ENCODE measurements around the gene QRICH2. TPM values are rescaled to one million over a fixed set of nuclear protein-coding genes. Genes with fewer than 3 reads are reported as not detected.

QRICH2 gene
- total and polyA plus RNA-seq, 10 of the 15 experiments (the other 5 are each of a cell fraction or from before 2014, with no cell fraction given) = 0.04 to 0.72 (median 0.25) TPM

DNA sequence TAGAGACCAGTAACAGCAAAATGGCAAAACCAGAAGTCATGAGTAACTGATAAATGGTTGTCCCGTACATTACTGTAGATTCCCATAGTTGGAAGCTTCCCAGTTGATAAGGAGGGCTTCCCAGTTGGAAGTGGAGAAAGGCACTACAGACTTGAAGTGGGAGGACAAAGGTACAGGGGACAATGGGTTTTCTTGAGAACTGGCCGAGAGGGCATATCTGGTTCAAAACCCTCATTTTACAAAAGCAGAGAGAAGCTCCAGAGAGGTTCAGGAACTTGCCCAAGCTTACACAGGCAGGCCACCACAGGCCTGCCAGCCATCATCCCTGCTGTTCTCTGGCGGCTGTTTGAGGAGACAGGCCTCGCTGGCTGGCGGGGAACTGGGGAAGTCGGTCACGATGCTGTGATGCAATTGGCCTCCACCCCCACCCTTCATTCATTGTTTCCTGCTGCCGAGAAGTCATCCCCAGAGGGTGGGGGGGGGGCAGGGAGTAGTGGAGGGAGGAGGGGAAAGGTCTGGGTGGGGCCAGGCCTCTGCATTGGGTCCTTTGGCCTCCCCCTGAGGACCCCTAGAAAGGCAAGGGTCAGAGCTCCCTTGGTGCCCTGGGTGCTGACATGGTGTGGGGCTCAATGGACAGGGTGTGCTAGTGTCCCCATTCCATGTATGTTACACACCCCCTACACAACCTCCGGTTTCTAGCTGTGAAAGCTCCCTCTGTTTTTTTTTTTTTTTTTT, 39.9 kb downstream of the QRICH2 start (continued):
- TF ChIP-seq TAF1 (IDR thresholded peaks at IDR 0.05; ENCODE audit: borderline replicate concordance, low read depth, low read length) (peak; percentile 69; the same call in 1 of the 2 replicates), SIN3A (IDR thresholded peaks at IDR 0.05; ENCODE audit: low read depth, low read length) (no peak), BHLHE40 (IDR thresholded peaks at IDR 0.05; ENCODE audit: borderline replicate concordance in 1 of 2, low read depth in 2 of 2, low read length in 1 of 2) (peak; percentile 44 to 66; a peak in 3 of 4 replicates), ZNF384 (IDR thresholded peaks at IDR 0.05; ENCODE audit: borderline replicate concordance, low read depth, low read length) (0 out of 2 replicates have a peak, but pooled peaks have one; percentile 22), TCF7 (IDR thresholded peaks at IDR 0.05; ENCODE audit: borderline replicate concordance) (no peak), PAX8 (IDR thresholded peaks at IDR 0.05) (peak; percentile 42; the same call in 1 of the 2 replicates), CEBPB (IDR thresholded peaks at IDR 0.05; ENCODE audit: borderline replicate concordance in 1 of 2, low read depth in 2 of 2, low read length in 2 of 2) (peak in 1 of 2 experiments; percentile 58; a peak in 1 of 4 replicates), MTA3 (IDR thresholded peaks at IDR 0.05; ENCODE audit: borderline replicate concordance, low read length) (no peak), SUPT20H (IDR thresholded peaks at IDR 0.05; ENCODE audit: borderline replicate concordance, control insufficient read depth, low read depth, low read length) (no peak), CREM (IDR thresholded peaks at IDR 0.05; ENCODE audit: low read depth) (peak; percentile 75), FOS (IDR thresholded peaks at IDR 0.05; ENCODE audit: borderline replicate concordance, extremely low read depth, insufficient read length) (no peak), EZH2 (IDR thresholded peaks at IDR 0.05; ENCODE audit: borderline replicate concordance, control insufficient read depth, low read depth, low read length) (no peak), NBN (IDR thresholded peaks at IDR 0.05) (peak; percentile 9; the same call in 1 of the 2 replicates), POU2F2 (IDR thresholded peaks at IDR 0.05; ENCODE audit: borderline replicate concordance, low read depth, low read length) (peak; percentile 81; the same call in 2 of the 3 replicates), FOXM1 (IDR thresholded peaks at IDR 0.05; ENCODE audit: low read depth, low read length) (no peak), TBL1XR1 (IDR thresholded peaks at IDR 0.05; ENCODE audit: low read depth, low read length) (peak; percentile 59; the same call in 1 of the 2 replicates), POLR2AphosphoS2 (IDR thresholded peaks at IDR 0.05; ENCODE audit: low read depth, low read length) (peak; percentile 95), NR2C1 (IDR thresholded peaks at IDR 0.05) (no peak), SP1 (IDR thresholded peaks at IDR 0.05; ENCODE audit: low read depth, low read length) (peak; percentile 29), EED (IDR thresholded peaks at IDR 0.05; ENCODE audit: low read depth) (0 out of 2 replicates have a peak, but pooled peaks have one; percentile 15), SMARCA5 (IDR thresholded peaks at IDR 0.05) (0 out of 2 replicates have a peak, but pooled peaks have one; percentile 67), ZZZ3 (IDR thresholded peaks at IDR 0.05; ENCODE audit: control insufficient read depth, insufficient read length, low read depth) (no peak), KLF5 (IDR thresholded peaks at IDR 0.05; ENCODE audit: partially characterized antibody) (no peak)
- TF ChIP-seq, protein P1, sequence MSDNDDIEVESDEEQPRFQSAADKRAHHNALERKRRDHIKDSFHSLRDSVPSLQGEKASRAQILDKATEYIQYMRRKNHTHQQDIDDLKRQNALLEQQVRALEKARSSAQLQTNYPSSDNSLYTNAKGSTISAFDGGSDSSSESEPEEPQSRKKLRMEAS (IDR thresholded peaks at IDR 0.05; ENCODE audit: low read depth, low read length) = peak; percentile 69; the same call in 1 of the 2 replicates
- TF ChIP-seq, protein P2, sequence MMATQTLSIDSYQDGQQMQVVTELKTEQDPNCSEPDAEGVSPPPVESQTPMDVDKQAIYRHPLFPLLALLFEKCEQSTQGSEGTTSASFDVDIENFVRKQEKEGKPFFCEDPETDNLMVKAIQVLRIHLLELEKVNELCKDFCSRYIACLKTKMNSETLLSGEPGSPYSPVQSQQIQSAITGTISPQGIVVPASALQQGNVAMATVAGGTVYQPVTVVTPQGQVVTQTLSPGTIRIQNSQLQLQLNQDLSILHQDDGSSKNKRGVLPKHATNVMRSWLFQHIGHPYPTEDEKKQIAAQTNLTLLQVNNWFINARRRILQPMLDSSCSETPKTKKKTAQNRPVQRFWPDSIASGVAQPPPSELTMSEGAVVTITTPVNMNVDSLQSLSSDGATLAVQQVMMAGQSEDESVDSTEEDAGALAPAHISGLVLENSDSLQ (IDR thresholded peaks at IDR 0.05) = peak; percentile 49; the same call in 1 of the 2 replicates
- TF ChIP-seq, protein P3, sequence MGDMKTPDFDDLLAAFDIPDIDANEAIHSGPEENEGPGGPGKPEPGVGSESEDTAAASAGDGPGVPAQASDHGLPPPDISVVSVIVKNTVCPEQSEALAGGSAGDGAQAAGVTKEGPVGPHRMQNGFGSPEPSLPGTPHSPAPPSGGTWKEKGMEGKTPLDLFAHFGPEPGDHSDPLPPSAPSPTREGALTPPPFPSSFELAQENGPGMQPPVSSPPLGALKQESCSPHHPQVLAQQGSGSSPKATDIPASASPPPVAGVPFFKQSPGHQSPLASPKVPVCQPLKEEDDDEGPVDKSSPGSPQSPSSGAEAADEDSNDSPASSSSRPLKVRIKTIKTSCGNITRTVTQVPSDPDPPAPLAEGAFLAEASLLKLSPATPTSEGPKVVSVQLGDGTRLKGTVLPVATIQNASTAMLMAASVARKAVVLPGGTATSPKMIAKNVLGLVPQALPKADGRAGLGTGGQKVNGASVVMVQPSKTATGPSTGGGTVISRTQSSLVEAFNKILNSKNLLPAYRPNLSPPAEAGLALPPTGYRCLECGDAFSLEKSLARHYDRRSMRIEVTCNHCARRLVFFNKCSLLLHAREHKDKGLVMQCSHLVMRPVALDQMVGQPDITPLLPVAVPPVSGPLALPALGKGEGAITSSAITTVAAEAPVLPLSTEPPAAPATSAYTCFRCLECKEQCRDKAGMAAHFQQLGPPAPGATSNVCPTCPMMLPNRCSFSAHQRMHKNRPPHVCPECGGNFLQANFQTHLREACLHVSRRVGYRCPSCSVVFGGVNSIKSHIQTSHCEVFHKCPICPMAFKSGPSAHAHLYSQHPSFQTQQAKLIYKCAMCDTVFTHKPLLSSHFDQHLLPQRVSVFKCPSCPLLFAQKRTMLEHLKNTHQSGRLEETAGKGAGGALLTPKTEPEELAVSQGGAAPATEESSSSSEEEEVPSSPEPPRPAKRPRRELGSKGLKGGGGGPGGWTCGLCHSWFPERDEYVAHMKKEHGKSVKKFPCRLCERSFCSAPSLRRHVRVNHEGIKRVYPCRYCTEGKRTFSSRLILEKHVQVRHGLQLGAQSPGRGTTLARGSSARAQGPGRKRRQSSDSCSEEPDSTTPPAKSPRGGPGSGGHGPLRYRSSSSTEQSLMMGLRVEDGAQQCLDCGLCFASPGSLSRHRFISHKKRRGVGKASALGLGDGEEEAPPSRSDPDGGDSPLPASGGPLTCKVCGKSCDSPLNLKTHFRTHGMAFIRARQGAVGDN (IDR thresholded peaks at IDR 0.05) = peak; percentile 85
